HCT116 (cell line): ENCODE data around the gene CNTN4.
"Not testable (repeated sequence)": the region's sequence is repeated elsewhere in the genome, so short reads cannot be mapped to it uniquely, and the experiment has no call there.

Experiments used
- CBX3 ChIP-seq: IDR thresholded peaks from 2 replicates; pipeline ENCODE4 v1.6.1; 2012; ENCODE audit warnings: low read depth
- CTCF ChIP-seq, 3 experiments: fragments of 200-600 bp in 1 of 3; sonication (generic) in 1 of 3; IDR thresholded peaks in 2 of 3; conservative IDR thresholded peaks in 1 of 3; 2 replicates each; pipeline ENCODE4 v1.5.1; 2012 to 2017; ENCODE audit warnings: low read depth in 2 of 3, low read length in 2 of 3, antibody characterized with exemption in 1 of 3, borderline replicate concordance in 1 of 3, control low read depth in 1 of 3, mild to moderate bottlenecking in 1 of 3, mixed read lengths in 1 of 3, mixed run types in 1 of 3, moderate library complexity in 1 of 3; ENCODE audit not compliant: insufficient read depth in 1 of 3
- EZH2 ChIP-seq: fragments of 200-600 bp; sonication (generic); IDR thresholded peaks from 2 replicates; pipeline ENCODE4 v1.6.1; 2017; ENCODE audit warnings: antibody characterized with exemption, mixed run types
- YY1 ChIP-seq: IDR thresholded peaks from 2 replicates; pipeline ENCODE4 v1.6.1; 2011; ENCODE audit warnings: low read length, low read depth, moderate library complexity, mild to moderate bottlenecking; ENCODE audit not compliant: insufficient replicate concordance; ENCODE audit errors: extremely low read depth

GRCh38 chr3:2820982-2821381, 722.3 kb downstream of the CNTN4 start:
- TF ChIP-seq CTCF (IDR thresholded peaks at IDR 0.05 in 2 of 3, conservative IDR thresholded peaks at IDR 0.05 in 1 of 3; ENCODE audit: borderline replicate concordance in 1 of 3, insufficient read depth in 1 of 3, low read depth in 2 of 3, low read length in 2 of 3); EZH2; YY1; CBX3: not testable (repeated sequence)
